Measurements from ENCODE around the gene CUX1.
"Not testable (repeated sequence)": the region's sequence is repeated elsewhere in the genome, so short reads cannot be mapped to it uniquely, and the experiment has no call there.

CUX1 gene

DNA sequence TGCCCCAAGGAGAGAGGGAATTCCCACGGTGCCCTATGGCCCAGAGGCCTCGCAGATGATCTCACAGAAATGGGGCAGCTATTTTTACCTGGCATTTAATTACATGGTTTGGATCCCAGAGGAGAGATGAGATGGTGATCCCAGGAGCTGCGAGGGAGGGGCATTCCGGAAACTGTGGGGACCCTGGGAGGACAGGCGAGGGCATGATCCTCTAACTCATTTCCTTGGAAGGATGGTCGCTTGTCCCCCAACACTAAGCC is 478.7 kb downstream of the CUX1 start:
- TF ChIP-seq, protein P1, sequence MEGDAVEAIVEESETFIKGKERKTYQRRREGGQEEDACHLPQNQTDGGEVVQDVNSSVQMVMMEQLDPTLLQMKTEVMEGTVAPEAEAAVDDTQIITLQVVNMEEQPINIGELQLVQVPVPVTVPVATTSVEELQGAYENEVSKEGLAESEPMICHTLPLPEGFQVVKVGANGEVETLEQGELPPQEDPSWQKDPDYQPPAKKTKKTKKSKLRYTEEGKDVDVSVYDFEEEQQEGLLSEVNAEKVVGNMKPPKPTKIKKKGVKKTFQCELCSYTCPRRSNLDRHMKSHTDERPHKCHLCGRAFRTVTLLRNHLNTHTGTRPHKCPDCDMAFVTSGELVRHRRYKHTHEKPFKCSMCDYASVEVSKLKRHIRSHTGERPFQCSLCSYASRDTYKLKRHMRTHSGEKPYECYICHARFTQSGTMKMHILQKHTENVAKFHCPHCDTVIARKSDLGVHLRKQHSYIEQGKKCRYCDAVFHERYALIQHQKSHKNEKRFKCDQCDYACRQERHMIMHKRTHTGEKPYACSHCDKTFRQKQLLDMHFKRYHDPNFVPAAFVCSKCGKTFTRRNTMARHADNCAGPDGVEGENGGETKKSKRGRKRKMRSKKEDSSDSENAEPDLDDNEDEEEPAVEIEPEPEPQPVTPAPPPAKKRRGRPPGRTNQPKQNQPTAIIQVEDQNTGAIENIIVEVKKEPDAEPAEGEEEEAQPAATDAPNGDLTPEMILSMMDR (IDR thresholded peaks at IDR 0.05), result no peak
- H3K4me3 ChIP-seq (ENCODE audit: low read depth in 1 of 2, low read length in 1 of 2), result no peak overlapping the region

DNA sequence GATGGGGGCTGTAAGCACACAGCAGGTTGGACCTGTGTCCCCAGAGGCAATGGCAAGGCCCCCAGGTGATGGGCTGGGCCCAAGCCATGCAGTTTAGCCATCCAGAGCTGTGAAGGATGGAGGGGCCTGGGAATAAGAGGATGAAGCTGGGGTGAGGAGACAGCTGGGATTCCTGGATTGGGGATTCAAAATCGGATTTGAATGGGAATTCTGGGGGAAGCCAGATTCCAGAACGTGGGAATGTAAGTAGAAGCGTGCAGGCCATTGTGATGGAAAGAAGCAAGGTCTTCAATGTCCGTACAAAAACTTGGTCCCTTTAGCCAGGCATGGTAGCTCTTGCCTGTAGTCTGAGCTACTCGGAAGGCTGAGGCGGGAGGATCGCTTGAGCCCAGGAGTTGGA is 479.1 kb downstream of the CUX1 start:
- no peak overlapping the region for H3K27ac ChIP-seq
- no peaks in the 10 kb centered on the region for H3K36me3 ChIP-seq
- no peak overlapping the region for H3K4me3 ChIP-seq (ENCODE audit: low read depth in 1 of 2, low read length in 1 of 2)
- no peaks in the 10 kb centered on the region for H3K4me1 ChIP-seq (ENCODE audit: control insufficient read depth in 1 of 2, insufficient read depth in 1 of 2, low read depth in 1 of 2, low read length in 1 of 2)
- H3K27me3 ChIP-seq, result peaks cover 1% of the 10 kb centered on the region
- no peaks in the 10 kb centered on the region for H3K9me3 ChIP-seq
- TF ChIP-seq, protein P1 (IDR thresholded peaks at IDR 0.05), result no peak

More for the DNA sequence above, 478.7 kb downstream of the CUX1 start:
- Histone ChIP-seq H3K9me3 (no peaks in the 10 kb centered on the region), H3K27me3 (peaks cover 4% of the 10 kb centered on the region), H3K27ac (no peak overlapping the region), H3K4me1 (ENCODE audit: control insufficient read depth in 1 of 2, insufficient read depth in 1 of 2, low read depth in 1 of 2, low read length in 1 of 2) (no peaks in the 10 kb centered on the region), H3K36me3 (no peaks in the 10 kb centered on the region)

DNA sequence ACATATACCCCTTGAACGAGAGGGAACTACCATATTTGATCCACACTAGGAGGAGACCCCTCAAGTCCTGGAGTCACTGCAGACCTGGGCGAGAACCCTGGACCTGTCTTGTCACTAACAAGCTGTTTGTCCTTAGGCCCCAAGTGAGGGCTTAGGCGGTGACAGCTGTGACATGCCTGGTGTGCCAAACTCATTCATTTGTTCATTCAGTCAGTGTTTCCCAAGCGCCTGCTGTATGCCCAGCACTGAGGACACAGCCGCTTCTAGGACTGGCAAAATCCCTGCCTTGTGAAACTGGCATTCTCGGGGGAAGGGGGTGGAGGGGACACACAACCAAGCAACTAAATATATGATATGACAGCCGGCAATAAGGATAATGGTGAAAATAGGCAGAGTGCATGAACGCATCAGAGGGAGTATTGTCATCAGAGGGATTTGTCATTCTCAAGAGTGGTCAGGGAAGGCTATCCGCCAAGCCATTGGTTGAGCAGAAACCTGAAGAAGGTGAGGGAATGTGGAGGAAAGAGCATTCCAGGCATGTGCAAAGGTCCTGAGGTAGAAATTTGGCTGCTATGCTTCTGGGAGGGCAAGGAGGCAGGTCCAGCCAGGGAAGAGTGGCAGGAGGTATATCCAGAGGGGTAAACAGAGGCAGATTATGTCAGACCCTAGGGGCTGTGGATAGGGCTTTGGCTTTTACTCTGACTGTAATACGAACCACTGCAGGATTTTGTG is 480.2 kb downstream of the CUX1 start:
- Histone ChIP-seq H3K9me3 (no peaks in the 10 kb centered on the region), H3K4me3 (ENCODE audit: low read depth in 1 of 2, low read length in 1 of 2) (no peak overlapping the region), H3K27me3 (no peaks in the 10 kb centered on the region), H3K36me3 (no peaks in the 10 kb centered on the region), H3K4me1 (ENCODE audit: control insufficient read depth in 1 of 2, insufficient read depth in 1 of 2, low read depth in 1 of 2, low read length in 1 of 2) (no peaks in the 10 kb centered on the region), H3K27ac (no peak overlapping the region)
- TF ChIP-seq, protein P1 (IDR thresholded peaks at IDR 0.05), result no peak

DNA sequence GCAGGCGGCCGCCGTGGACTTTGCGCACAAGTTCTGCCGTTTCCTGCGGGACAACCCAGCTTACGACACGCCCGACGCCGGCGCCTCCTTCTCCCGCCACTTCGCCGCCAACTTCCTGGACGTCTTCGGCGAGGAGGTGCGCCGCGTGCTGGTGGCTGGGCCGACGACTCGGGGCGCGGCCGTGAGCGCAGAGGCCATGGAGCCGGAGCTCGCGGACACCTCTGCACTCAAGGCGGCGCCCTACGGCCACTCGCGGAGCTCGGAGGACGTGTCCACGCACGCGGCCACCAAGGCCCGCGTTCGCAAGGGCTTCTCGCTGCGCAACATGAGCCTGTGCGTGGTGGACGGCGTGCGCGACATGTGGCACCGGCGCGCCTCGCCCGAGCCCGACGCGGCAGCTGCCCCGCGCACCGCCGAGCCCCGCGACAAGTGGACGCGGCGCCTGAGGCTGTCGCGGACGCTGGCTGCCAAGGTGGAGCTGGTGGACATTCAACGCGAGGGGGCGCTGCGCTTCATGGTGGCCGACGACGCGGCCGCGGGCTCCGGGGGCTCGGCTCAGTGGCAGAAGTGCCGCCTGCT is 483.3 kb downstream of the CUX1 start:
- no peaks in the 10 kb centered on the region for H3K4me1 ChIP-seq (ENCODE audit: control insufficient read depth in 1 of 2, insufficient read depth in 1 of 2, low read depth in 1 of 2, low read length in 1 of 2)
- TF ChIP-seq, protein P1 (IDR thresholded peaks at IDR 0.05), result no peak
- no peak overlapping the region for H3K27ac ChIP-seq
- H3K36me3 ChIP-seq, result no peaks in the 10 kb centered on the region
- H3K4me3 ChIP-seq (ENCODE audit: low read depth in 1 of 2, low read length in 1 of 2), result no peak overlapping the region
- no peaks in the 10 kb centered on the region for H3K9me3 ChIP-seq
- no peaks in the 10 kb centered on the region for H3K27me3 ChIP-seq

DNA sequence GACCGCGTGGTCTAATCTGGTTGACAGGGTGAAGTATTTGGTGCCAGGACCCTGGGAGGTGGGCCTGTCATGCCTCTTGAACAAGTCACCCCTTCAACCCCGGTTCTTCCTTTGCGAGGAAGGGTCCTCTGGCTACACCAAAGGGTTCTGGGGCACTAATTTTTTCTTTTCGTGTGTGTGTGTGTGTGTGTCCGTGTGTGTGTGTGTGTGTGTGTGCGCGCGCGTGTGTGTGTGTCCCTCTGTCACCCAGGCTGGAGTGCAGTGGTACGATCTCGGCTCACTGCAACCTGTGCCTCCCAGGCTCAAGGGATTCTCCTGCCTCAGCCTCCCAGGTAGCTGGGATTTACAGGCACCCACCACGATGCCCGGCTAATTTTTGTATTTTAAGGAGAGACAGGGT is 483.9 kb downstream of the CUX1 start:
- not testable (repeated sequence) for H3K4me3 ChIP-seq (ENCODE audit: low read depth in 1 of 2, low read length in 1 of 2); H3K27me3 ChIP-seq

DNA sequence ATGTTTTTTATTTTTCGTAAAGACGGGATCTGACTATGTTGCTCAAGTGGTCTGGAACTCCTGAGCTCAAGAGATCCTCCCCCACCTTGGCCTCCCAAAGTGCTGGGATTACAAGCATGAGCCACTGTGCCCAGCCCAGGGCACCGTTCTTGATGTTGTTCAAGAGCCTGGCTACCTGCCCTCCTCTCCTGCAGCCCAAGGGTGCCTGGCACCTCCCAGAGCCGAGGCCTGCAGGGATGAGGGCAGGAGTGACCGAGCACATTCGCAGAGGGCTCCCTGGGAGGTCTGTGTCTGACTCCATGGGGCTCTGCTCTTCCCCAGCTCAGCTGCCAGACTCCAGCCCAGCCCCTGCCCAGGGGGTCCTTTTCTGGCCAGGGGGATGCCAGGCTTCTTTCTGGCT is 484.6 kb downstream of the CUX1 start:
- no peaks in the 10 kb centered on the region for H3K9me3 ChIP-seq
- TF ChIP-seq, protein P1 (IDR thresholded peaks at IDR 0.05), result no peak
- peaks cover 2 to 3% of the 10 kb centered on the region in 2 experiments for H3K4me1 ChIP-seq (ENCODE audit: control insufficient read depth in 1 of 2, insufficient read depth in 1 of 2, low read depth in 1 of 2, low read length in 1 of 2)
- H3K36me3 ChIP-seq, result no peaks in the 10 kb centered on the region
- H3K27ac ChIP-seq, result no peak overlapping the region
- no peak overlapping the region for H3K4me3 ChIP-seq (ENCODE audit: low read depth in 1 of 2, low read length in 1 of 2)
- no peaks in the 10 kb centered on the region for H3K27me3 ChIP-seq

More for the DNA sequence above, 483.9 kb downstream of the CUX1 start:
- not testable (repeated sequence) for H3K9me3 ChIP-seq; H3K36me3 ChIP-seq; H3K27ac ChIP-seq; H3K4me1 ChIP-seq (ENCODE audit: control insufficient read depth in 1 of 2, insufficient read depth in 1 of 2, low read depth in 1 of 2, low read length in 1 of 2)

Measured in neutrophil (primary cell).